NCI-H187 treated with DMSO at 0.1 percent for 48 hours (cell line): ENCODE measurements around the gene GRN.
A peak's percentile ranks its signal among the peaks of the same experiment; 100 is the strongest.

Experiments used
- DNase-seq: peaks from one replicate; lab custom pipeline; 2025; lab: John Stamatoyannopoulos, UW

The GRN gene

DNA sequence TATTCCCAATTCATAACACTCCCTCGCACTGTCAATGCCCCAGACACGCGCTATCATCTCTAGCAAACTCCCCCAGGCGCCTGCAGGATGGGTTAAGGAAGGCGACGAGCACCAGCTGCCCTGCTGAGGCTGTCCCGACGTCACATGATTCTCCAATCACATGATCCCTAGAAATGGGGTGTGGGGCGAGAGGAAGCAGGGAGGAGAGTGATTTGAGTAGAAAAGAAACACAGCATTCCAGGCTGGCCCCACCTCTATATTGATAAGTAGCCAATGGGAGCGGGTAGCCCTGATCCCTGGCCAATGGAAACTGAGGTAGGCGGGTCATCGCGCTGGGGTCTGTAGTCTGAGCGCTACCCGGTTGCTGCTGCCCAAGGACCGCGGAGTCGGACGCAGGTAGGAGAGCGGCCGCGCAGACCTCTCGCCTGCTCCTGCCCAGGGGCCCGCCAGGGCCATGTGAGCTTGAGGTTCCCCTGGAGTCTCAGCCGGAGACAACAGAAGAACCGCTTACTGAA is at the start of gene GRN:
Gene GRN (plus strand): TSS at position 364 of the 515 bp plus-strand sequence. CDS start 3,863 bp downstream, outside the sequence.
- DNase-seq, result peak; percentile 97

DNA sequence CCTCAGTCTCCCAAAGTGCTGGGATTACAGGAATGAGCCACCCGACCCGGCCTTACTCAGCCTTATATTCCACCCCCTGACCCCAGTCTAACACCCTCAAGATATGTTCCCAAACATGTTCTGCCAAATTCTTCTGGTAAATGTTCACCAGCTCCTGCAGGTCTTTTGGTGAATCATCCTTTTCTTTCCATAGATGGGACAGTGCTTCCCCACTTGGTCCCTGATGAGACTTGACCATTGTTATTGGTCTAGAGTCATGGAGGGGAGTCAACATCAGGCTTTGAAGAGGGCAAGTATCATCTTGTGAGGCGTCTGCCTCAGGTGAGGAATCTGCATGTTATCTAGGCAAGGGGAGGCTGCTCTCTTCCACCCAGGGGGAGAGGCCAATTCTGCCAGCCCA is 47.1 kb upstream of the GRN start:
- DNase-seq, result no peak

DNA sequence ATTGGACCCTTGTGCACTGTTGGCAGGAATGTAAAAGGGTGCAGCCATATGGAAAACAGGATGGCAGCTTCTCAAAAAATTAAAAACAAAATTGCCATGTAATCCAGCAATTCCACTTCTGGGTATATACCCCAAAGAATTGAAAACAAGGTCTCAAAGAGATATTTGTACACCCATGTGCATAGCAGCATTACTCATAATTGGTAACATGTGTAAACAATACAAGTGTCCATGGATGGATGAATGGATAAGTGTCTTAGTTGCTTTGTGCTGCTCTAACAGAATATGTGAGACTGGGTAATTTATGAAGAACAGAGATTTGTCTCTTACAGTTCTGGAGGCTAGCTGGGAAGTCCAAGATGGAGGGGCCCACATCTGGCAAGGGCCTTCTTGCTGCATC is 40.5 kb upstream of the GRN start:
- DNase-seq, result peak; percentile 29

- DNase-seq, result peak; percentile 29
Measured at GRCh38 chr17:44307387-44308186, 37.5 kb upstream of the GRN start.

GRCh38 chr17:44308320-44308818 is 36.7 kb upstream of the GRN start, which contains the start of gene RUNDC3A:
Gene RUNDC3A (plus strand): TSS chr17:44308601. CDS start chr17:44308833, 232 bp downstream.
- peak; percentile 73 for DNase-seq

DNA sequence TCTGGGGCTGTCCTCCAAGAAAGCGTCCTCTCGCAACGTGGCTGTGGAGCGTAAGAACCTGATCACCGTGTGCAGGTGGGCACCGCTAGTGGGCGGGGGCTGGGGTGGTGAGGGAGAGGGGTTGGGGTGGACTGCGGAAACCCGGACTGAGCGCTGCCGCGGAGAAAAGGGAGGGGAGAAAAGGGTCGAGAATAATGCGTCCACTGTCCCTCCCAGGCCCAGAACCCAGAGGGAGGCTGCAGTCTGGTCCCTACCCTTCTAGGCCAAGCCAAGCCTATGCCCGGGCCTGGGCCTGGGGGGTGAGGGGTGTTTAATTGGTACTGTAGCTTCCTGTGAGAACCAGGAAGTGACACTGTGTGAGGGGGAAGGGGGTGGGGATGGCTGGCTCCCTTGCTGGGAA is 36.2 kb upstream of the GRN start:
- DNase-seq, result no peak

GRCh38 chr17:44309472-44309871 is 35.6 kb upstream of the GRN start:
- DNase-seq, result no peak

- no peak for DNase-seq
Measured at GRCh38 chr17:44310188-44310587, 34.9 kb upstream of the GRN start.

GRCh38 chr17:44310609-44311376 is 34.3 kb upstream of the GRN start:
- DNase-seq, result no peak

GRCh38 chr17:44311562-44312181 is 33.4 kb upstream of the GRN start:
- DNase-seq, result no peak

DNA sequence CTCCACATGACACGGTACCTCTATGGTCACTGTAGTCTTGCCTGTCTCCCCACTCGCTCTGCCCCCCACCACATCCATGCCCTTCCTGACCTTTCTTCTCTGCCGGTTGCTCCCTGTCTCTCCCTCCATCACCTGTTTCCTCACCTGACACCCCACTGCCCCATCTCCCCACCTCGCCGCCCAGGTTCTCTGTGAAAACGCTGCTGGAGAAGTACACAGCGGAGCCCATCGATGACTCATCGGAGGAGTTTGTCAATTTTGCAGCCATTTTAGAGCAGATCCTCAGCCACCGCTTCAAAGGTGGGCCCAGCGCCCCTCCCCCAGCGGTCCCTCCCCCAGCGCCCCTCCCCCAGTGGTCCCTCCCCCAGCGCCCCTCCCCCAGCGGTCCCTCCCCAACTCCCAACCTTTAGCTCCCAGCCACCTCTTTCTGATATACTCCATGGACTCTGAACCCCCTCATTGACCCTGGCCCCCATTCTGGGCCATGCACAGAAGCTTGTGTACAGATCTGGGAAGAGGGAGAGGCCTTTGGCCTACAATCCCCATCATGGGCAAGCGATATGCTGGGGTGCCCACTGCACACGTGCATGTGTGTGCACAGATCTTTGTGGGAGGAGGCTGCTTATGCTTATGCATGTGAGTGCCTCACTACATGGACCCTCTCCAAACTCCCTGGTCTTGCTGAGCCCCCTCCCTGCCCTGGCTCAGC is 32.6 kb upstream of the GRN start:
- DNase-seq, result no peak

DNA sequence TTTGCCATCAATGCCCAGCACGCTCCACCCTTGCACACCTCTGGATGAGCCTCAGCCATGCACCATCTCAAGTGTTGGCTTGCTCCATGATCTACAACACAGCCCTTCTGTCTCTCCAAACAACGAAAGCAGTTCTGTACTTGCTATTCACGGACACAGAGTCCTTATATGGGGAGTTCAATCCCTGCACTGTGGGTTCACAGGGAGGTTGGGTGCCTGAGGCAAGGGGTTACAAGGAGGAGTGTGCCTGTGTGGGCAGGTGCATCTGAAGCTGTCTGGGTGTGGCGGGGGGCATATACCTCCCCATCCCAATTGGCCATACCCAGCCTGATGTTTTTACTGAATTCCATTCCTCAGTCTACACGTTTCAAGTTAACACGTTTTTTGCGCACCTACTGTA is 31.1 kb upstream of the GRN start:
- DNase-seq, result no peak

GRCh38 chr17:44314524-44314868 is 30.6 kb upstream of the GRN start:
- DNase-seq, result no peak

GRCh38 chr17:44314869-44315661 is 30.0 kb upstream of the GRN start:
- no peak for DNase-seq

- DNase-seq, result no peak
Measured at GRCh38 chr17:44315760-44316731, 29.1 kb upstream of the GRN start.

DNA sequence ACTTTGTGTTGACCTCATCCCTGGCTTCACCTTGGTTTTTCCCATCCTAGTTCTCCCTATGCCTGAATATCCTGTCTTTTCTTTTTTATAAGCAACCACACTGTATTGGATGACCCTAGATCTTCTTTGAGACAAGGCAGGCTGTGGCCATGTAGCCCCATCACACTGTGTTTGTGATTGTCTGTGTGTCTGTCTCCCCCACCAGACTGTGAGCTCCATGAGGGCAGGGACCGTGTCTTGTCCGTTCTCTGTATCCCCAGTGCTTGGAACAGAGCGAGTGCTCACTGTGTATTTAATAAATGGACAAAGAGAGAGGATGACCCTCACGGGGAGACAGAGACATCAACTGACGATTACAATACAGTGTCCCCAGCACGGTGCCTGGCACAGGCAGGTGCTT is 27.6 kb upstream of the GRN start:
- no peak for DNase-seq

- DNase-seq, result no peak
Measured at GRCh38 chr17:44318077-44318892, 26.8 kb upstream of the GRN start.

DNA sequence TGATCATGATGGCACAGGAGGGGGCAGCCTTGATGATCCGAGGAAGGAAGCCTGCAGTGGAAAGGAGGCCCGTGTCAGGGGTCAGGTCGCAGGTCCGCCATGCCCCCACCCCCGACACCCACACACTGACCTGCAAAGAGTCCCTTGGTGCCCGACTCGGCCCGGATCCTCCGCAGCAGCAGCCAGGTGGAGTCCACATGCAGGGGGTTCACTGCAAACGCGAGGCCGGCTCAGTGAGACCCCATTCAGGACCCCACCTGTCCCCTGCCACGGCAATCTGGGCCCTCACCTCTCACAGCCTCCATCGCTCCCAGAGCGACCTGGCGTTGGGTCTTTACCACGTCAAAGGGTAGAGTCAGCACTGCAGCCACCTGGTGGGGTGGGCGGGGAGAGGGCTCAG is 25.0 kb upstream of the GRN start:
- no peak for DNase-seq
